Gastrocnemius medialis (tissue), 4 donors: ENCODE results near the gene ADGRV1. TPM values are rescaled to one million over a fixed set of nuclear protein-coding genes. Genes with fewer than 3 reads are reported as not detected.

ENCODE experiments used
- ATAC-seq, 2 donors: fragments of 150-250 bp; one replicate each; pipeline ENCODE4 v1.9.1; 2016
- DNase-seq, 2 donors: peaks; one replicate each; pipeline ENCODE4 v3.0.0-alpha.2; 2019
- H3K27ac ChIP-seq, 4 donors: fragments of 200-600 bp; sonication (generic); 1 replicate in 1 of 4; 2 replicates in 3 of 4; pipeline ENCODE4 v1.5.1; 2016 to 2018; ENCODE audit warnings: mild to moderate bottlenecking in 2 of 4, moderate library complexity in 1 of 4
- H3K27me3 ChIP-seq, 3 donors: fragments of 200-600 bp; sonication (generic) in 2 of 3; 1 replicate in 1 of 3; 2 replicates in 2 of 3; pipeline versions ENCODE4 v1.5.1 to v1.6.0; 2016 to 2019; ENCODE audit warnings: mild to moderate bottlenecking in 1 of 3, moderate library complexity in 1 of 3
- H3K36me3 ChIP-seq, 2 donors: fragments of 200-600 bp; sonication (generic) in 1 of 2; one replicate each; pipeline ENCODE4 v1.5.1; 2017 to 2018
- H3K4me1 ChIP-seq, 2 donors: fragments of 200-600 bp; sonication (generic) in 1 of 2; one replicate each; pipeline ENCODE4 v1.5.1; 2016 to 2017; ENCODE audit warnings: mild to moderate bottlenecking in 2 of 2
- H3K4me3 ChIP-seq, 4 donors: fragments of 200-600 bp; sonication (generic) in 3 of 4; 1 replicate in 1 of 4; 2 replicates in 3 of 4; pipeline ENCODE4 v1.5.1; 2016 to 2019; ENCODE audit warnings: mild to moderate bottlenecking in 2 of 4
- H3K9me3 ChIP-seq, 3 donors: fragments of 200-600 bp; sonication (generic) in 2 of 3; 1 replicate in 1 of 3; 2 replicates in 2 of 3; pipeline ENCODE4 v1.5.1; 2016 to 2019
- CTCF ChIP-seq, 5 experiments: fragments of 450-650 bp in 3 of 5; fragments of 200-600 bp in 2 of 5; sonication (generic) in 2 of 5; IDR thresholded peaks in 4 of 5; conservative IDR thresholded peaks in 1 of 5; 1 replicate in 4 of 5; 2 replicates in 1 of 5; pipeline ENCODE4 v1.5.1; 2016 to 2019; ENCODE audit warnings: antibody characterized with exemption in 5 of 5, mild to moderate bottlenecking in 3 of 5, moderate library complexity in 3 of 5
- POLR2A ChIP-seq, 2 donors: fragments of 450-650 bp; IDR thresholded peaks; one replicate each; pipeline ENCODE4 v1.6.1; 2017; ENCODE audit warnings: antibody characterized with exemption in 2 of 2, mild to moderate bottlenecking in 2 of 2, moderate library complexity in 2 of 2
- in situ Hi-C, 4 donors: fragments of 200-750 bp; cut with MboI; loops; one replicate each; pipeline versions ENCODE4 v1.15.0 to v1.8.0; 2017; ENCODE audit warnings: low sequenced_read_pairs in 4 of 4
- intact Hi-C: fragments of 100-400 bp; cut with DNase I; formaldehyde crosslinking; loops from one replicate; pipeline ENCODE4 v1.15.1; 2023; ENCODE audit warnings: low total_unique reads
- total RNA-seq, 4 donors: library from RNA; depleted of rRNA; stranded (reverse); fragments of >200 nt; gene quantifications; one replicate each; pipeline versions ENCODE4 v1.1.0 to v1.2.3, GENCODE V29; 2016

ADGRV1 gene
- total RNA-seq, 4 donors from 2014 or later, result 0.22 to 0.41 TPM; not detected in 2

- peaks cover 24 to 26% of the 10 kb centered on the region in 2 donors for H3K4me1 ChIP-seq
- H3K27me3 ChIP-seq, result peaks cover 0 to 5% (median 0%) of the 10 kb centered on the region in 3 donors
- H3K36me3 ChIP-seq, result no peaks in the 10 kb centered on the region
- intact Hi-C loops, result no loop called here
- DNase-seq (no peak), ATAC-seq (no peak)
- peak overlapping the region in 2 of 4 donors; percentile 92 to 95 for H3K27ac ChIP-seq
- H3K9me3 ChIP-seq, result no peaks in the 10 kb centered on the region
- TF ChIP-seq POLR2A (IDR thresholded peaks at IDR 0.05) (no peak), CTCF (IDR thresholded peaks at IDR 0.05 in 4 of 5, conservative IDR thresholded peaks at IDR 0.05 in 1 of 5) (no peak)
- in situ Hi-C loops, result loop anchor here in 3 of 4 donors (5.0 to 25.0 kb wide), 3 partner anchors 86 to 119 kb away; partner anchors contain the start of gene CETN3 (in 1 of the 3)
- H3K4me3 ChIP-seq, result peak overlapping the region in 1 of 4 donors; percentile 96
Measured at GRCh38 chr5:90530736-90531487, 27.7 kb upstream of the ADGRV1 start.

- ATAC-seq, result no peak
- Histone ChIP-seq H3K4me3 (no peak overlapping the region), H3K4me1 (peaks cover 10 to 11% of the 10 kb centered on the region in 2 donors), H3K36me3 (no peaks in the 10 kb centered on the region), H3K9me3 (no peaks in the 10 kb centered on the region), H3K27ac (no peak overlapping the region), H3K27me3 (peaks cover 0 to 5% (median 0%) of the 10 kb centered on the region in 3 donors)
- intact Hi-C loops, result no loop called here
- in situ Hi-C loops, result loop anchor here in 3 of 4 donors (5.0 to 25.0 kb wide), 3 partner anchors 89 to 121 kb away; partner anchors contain the start of gene CETN3 (in 1 of the 3)
- TF ChIP-seq CTCF (IDR thresholded peaks at IDR 0.05 in 4 of 5, conservative IDR thresholded peaks at IDR 0.05 in 1 of 5) (no peak), POLR2A (IDR thresholded peaks at IDR 0.05) (no peak)
- no peak for DNase-seq
Measured at GRCh38 chr5:90533794-90534193, 24.8 kb upstream of the ADGRV1 start.

GRCh38 chr5:90534922-90535321 is 23.7 kb upstream of the ADGRV1 start:
- DNase-seq, result no peak
- in situ Hi-C loops, result loop anchor here in 3 of 4 donors (5.0 to 25.0 kb wide), 3 partner anchors 90 to 123 kb away; partner anchors contain the start of gene CETN3 (in 1 of the 3)
- peaks cover 9 to 11% of the 10 kb centered on the region in 2 donors for H3K4me1 ChIP-seq
- H3K27me3 ChIP-seq, result peaks cover 0 to 5% (median 0%) of the 10 kb centered on the region in 3 donors
- no peak for ATAC-seq
- H3K36me3 ChIP-seq, result no peaks in the 10 kb centered on the region
- no peaks in the 10 kb centered on the region for H3K9me3 ChIP-seq
- TF ChIP-seq POLR2A (IDR thresholded peaks at IDR 0.05) (no peak), CTCF (IDR thresholded peaks at IDR 0.05 in 4 of 5, conservative IDR thresholded peaks at IDR 0.05 in 1 of 5) (no peak)
- no peak overlapping the region for H3K27ac ChIP-seq
- intact Hi-C loops, result no loop called here
- no peak overlapping the region for H3K4me3 ChIP-seq

GRCh38 chr5:90542827-90543519 is 15.6 kb upstream of the ADGRV1 start:
- no peak for DNase-seq
- Histone ChIP-seq H3K9me3 (no peaks in the 10 kb centered on the region), H3K36me3 (no peaks in the 10 kb centered on the region), H3K4me3 (no peak overlapping the region), H3K4me1 (no peaks in the 10 kb centered on the region), H3K27me3 (no peaks in the 10 kb centered on the region), H3K27ac (no peak overlapping the region)
- intact Hi-C loops (no loop called here), in situ Hi-C loops (loop anchor here in 1 of 4 donors (25.0 kb wide), 1 partner anchor 131 kb away; the partner anchor contains the start of gene CETN3)
- TF ChIP-seq POLR2A (IDR thresholded peaks at IDR 0.05) (no peak), CTCF (IDR thresholded peaks at IDR 0.05 in 4 of 5, conservative IDR thresholded peaks at IDR 0.05 in 1 of 5) (no peak)
- no peak for ATAC-seq
